Measurements from ENCODE around the gene CEACAM18.
"Not testable (repeated sequence)": the region's sequence is repeated elsewhere in the genome, so short reads cannot be mapped to it uniquely, and the experiment has no call there.

The CEACAM18 gene

DNA sequence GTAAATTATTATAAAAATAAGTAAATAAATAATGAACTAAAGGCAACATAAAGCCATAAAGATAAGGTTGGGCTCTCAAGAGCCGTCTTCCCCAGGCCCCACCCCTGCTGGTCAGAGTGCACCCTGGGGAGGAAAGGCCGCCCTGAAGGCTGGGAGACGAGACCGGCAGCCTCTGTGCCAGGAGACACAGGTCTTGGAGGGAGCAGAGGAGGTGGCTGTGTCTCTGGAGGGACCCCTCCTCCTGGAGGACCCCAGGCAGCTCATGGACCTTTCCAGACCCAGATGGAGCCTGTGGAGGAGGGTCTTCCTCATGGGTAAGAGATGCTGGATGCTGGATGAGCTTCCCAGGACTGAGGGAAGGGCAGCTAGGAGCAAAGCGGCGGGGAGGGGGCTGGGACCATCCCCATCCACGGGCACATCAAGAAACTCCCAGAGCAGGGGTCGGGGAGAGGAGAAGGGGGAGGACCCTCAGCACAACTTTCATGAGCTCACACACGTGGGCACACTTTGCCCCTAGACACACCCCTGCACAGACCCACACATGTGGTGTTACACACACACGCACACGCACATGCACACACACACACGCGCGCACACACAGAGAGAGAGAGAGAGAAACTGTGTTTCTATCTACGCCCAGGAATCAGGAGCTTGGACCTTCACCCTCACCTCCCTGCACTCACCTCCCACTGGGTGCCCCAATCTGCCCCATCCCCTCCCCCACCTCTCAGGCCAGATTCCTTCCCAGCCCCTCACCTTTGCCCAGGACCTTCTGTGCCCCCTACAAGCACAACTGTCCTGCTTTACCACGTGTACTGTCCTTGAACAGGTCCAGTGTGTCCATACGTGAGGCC, at the start of gene CEACAM18:
CEACAM18 (plus strand) TSS at position 159 of the 854 bp plus-strand sequence.
- DNase-seq (ENCODE audit: low read depth) = no peak

DNA sequence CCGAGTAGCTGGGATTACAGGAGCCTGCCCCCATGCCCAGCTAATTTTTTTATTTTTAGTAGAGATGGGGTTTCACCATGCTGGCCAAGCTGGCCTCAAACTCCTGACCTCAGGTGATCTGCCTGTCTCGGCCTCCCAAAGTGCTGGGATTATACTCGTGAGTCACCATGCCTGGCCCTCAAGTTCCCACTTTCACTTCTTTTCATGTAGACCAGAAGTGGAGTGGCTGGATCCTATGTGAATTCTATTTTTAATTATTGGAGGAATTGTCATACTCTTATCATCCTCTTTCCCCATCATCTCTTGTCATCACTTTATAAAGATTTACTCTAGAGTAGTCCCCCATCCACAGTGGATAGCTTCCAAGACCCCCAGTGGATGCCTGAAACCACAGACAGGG, 48.1 kb upstream of the CEACAM18 start:
- no peak for DNase-seq (ENCODE audit: low read depth)

DNA sequence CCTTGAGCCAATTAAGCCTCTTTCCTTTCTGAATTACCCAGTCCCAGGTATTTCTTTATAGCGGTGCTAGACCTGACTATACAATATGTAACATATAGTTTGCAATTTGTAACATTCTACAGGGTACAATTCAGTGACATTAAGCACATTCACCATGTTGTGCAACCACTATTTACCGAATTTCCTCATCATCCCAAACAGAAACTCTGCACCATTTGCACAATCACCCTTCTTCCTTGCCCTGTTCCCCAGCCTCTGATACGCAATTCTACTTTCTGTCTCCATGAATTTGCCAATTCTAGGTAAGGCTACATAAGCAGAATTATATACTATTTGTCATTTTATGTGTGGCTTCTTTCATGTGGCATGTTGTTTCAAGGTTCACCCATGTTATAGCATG, 47.2 kb upstream of the CEACAM18 start:
- no peak for DNase-seq (ENCODE audit: low read depth)

DNA sequence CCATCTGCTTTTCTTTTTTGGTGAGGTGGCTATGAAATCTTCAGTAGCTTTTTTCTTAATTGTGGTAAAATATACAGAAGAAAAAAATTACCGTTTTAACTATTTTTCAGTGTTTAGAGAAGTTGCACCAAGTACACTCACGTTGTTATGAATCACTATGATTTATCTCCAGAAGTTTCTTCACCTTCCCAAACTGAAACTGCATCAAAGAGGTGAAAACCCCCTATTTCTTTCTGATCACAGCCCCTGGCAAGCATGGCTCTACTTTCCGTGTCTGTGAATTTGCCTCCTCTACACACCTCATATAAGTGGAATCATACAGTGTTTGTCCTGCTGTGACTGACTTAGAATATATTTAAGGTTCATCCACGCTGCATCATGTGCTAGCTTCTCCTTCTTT, 45.3 kb upstream of the CEACAM18 start:
- no peak for DNase-seq (ENCODE audit: low read depth)

DNA sequence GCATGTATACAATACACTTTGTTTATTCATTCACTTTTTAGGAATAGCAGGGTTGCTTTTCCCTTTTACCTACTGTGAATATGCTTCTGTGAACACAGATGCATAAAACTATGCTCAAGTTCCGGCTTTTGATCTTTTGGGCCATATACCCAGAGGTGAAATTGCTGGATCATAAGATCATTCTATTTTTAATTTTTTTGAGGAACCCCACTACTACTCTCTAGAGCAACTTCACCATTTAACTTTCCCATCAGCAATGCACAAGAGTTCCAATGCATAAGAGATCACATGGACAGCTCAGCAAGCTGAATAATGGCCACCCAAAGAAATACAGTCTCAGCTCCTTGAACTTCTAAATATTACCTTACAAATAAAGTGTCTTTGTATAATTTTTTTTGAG, 43.9 kb upstream of the CEACAM18 start:
- no peak for DNase-seq (ENCODE audit: low read depth)

DNA sequence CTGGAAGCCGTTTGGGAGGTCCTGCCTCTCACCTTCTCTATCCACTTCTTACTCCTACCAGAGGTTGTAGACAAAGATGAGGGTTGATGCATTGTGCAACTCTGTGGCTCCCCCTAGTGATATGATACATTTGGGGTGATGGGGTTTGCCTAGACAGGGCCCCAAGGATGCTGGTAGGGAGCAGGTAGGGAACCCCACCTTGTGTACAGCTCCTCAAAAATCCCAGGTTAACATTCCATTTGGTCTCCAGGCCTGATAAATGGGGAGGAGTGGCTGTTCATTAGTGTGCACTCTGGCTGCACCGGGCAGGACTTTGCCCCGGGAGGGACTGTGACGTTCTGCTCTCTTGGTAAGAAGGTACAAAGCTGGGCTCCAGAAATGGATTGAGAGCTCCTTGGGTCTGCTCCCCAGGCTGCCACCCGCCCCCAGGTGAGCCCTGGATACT, 39.3 kb upstream of the CEACAM18 start:
- no peak for DNase-seq (ENCODE audit: low read depth)

DNA sequence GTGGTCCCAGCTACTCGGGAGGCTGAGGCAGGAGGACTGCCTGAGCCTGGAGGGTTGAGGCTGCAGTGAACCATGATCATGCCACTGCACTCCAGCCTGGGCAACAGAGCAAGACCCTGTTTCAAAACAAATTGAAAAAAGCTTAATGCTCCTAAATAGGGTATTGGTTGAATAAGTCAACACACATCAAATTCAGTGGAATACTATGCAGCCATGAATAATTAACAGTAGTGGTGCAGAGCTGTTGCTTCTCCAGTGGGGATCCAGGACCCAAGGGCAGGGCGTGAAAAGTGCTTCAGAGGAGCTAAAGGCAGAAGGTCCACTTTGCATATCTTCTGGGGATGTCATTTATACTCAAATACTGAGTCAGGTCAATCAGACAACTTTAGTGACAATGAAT, 38.3 kb upstream of the CEACAM18 start:
- DNase-seq (ENCODE audit: low read depth) = no peak

DNA sequence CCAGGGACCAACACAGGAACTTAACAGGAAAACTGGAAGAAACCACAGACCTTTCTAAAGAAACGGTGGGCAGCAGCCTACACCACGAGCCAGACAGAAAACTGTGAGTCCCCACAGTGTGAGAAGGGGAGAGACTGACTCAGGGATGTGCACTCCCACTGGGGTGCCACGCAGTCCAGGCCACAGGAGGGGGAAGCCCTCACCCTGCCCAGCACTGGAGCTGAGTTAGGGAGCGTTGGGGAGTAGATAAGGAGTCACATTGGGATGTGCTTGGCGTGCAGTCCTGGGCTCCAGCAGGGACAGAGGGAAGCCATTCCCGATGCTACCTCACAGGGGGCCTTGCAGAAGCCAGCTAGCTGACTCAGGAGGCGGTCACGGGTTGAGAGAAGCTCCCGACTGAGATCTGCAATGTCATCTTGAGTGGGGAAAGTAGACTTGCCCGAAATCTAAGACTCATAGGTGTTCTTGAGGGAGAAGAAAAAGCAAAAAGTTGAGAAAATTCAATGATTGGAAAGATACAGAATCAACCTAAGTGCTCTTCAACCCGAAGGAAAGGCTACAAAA, 37.4 kb upstream of the CEACAM18 start:
- no peak for DNase-seq (ENCODE audit: low read depth)

DNA sequence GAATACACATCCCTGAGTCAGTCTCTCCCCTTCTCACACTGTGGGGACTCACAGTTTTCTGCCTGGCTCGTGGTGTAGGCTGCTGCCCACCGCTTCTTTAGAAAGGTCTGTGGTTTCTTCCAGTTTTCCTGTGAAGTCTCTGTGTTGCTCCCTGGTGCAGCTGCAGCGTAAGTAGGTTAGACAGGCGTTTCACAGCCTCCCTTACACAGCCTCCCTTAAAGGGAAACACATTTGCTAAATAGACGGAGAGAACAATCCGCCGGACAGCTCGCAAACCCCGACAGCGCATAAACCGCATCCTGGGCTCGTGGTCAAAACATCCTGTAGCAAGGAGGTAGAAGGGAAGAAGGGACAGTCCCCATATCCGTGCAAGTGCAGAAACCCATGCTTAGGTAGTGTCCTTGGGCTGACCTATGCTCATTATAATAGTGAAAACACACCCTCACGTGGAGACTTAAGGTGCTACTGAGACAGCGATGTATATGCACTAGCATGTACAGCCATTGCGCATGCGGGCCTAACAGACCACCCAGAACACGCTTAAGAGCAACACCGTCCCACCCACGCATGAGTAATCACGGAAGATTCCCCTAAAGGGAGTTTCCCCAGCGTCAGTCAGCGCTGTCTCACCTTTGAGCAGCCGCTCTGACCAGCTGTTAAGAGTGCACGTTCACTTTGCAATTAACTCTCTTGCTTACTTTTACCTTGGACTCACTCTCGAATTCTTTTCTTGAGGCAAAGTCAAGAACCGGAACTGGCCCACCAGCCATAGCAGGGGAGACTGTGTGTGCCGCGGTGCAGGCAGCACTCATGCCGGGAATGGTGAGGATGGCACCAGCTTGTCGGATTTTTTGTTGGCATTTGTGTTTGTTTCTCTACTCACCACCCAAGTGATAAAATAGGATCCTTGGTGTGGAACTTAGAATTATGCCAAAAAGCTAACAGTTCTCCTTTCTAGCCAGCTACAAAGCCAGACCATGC, 36.6 kb upstream of the CEACAM18 start:
- peak; percentile 69 for DNase-seq (ENCODE audit: low read depth)

DNA sequence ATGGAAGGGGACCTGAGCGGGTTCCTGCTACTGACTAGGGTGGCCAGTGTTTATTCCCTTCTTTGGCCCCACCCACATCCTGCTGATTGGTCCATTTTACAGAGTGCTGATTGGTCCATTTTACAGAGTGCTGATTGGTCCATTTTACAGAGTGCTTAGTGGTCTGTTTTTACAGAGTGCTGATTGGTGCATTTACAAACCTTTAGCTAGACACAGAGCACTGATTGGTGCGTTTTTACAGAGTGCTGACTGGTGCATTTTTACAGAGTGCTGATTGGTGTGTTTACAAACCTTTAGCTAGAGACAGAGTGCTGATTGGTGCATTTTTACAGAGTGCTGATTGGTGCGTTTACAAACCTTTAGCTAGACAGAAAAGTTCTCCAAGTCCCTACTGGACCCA, 30.8 kb upstream of the CEACAM18 start:
- not testable (repeated sequence) for DNase-seq (ENCODE audit: low read depth)

DNA sequence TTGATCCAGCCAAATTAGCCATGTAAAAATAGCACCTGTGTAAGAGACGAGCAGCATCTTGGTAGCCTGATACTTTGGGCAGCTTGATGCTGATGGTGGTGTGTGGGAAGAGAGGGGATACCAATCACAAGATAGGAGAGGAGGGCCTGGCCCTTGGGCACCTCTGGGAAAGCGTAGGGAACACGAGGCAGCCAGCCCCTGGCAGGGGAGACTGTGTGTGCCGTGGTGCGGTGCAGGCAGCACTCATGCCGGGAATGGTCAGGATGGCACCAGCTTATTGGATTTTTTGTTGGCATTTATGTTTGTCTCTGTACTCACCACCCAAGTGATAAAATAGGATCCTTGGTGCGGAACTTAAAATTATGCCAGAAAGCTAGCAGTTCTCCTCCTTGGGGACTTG, 30.3 kb upstream of the CEACAM18 start:
- no peak for DNase-seq (ENCODE audit: low read depth)

DNA sequence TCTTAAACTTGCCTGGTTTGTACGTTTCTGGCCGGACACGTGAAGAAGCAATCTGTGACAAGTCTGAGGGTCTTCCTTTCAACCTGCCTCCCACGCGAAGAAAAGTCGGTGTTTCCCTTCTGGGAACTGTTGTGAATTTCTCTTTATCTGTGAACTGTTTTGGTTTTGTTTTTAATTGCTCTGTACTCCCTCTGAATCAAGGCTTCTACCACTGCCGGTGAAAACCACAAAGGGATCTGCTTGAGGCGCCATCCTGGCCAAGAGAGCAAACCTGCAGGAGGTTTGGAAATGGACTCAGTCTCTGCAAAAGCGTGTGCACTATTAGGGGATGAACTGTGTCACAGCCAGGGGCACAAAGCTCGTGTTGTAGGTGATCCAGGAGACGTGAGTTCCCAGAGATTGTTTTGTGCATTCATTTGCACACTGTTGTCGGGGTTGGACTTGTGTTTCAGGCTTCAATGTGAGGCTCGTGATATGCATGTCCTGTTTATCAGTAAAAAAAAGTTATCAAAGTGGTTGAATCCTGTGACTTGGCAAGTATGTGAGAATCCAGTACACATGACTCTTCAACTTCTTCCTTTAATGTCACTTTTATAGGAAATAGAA, 29.8 kb upstream of the CEACAM18 start:
- no peak for DNase-seq (ENCODE audit: low read depth)

DNA sequence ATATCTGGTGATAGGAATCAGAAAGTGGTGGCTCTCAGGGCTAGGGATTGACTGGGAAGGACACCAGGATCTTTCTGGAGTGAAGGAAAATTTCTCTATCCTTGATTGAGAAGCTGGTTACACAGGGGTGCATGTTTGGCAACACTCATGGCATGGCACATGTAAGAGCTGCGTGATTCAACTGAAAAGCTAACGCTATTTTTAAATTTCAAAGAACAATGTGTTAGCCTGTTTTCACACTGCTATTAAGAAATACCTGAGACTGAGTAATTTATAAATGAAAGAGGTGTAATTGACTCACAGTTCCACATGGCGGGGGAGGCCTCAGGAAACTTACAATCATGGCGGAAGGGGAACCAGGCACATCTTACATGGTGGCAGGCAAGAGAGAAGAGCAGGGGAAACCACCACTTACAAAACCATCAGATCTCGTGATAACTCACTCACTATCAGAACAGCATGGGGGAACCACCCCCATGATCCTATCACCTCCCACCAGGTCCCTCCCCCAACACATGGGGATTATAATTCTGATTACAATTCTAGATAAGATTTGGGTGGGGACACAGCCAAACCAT, 27.5 kb upstream of the CEACAM18 start:
- no peak for DNase-seq (ENCODE audit: low read depth)

DNA sequence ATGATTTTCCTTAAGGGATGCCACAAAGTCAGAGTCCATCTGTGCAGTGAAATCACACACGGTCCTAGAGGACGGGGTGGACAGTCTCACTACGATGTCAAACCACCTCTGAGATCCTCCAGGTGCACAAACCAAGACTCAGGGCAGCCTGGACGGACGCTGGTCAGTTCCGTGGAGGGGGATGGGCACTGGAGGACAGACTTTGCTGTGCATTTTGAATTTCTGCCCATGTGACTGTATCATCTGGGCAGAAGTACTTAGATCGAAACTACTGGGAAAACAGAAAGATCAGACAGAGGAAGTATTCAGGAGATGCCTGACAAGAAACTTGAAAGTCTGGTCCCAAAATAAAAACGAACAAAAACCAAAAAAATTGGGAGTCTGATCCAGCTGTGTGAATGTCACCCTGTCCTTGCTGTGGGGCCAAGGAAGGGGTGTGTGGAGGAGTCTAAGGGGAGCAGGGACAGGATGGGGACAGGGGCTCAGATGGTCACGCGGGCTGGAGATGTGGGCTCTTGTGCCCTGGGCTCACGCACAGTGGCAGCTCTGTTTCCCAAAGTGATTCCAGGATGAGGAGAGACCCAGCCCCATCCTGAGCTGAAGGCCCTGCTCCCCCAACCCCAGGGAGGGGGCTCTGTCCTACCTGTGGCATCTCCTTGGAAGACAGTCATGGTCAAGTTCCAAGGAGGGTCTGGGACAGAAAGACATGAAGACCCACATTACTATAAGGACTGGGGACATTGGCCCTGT, 21.6 kb upstream of the CEACAM18 start:
- no peak for DNase-seq (ENCODE audit: low read depth)

DNA sequence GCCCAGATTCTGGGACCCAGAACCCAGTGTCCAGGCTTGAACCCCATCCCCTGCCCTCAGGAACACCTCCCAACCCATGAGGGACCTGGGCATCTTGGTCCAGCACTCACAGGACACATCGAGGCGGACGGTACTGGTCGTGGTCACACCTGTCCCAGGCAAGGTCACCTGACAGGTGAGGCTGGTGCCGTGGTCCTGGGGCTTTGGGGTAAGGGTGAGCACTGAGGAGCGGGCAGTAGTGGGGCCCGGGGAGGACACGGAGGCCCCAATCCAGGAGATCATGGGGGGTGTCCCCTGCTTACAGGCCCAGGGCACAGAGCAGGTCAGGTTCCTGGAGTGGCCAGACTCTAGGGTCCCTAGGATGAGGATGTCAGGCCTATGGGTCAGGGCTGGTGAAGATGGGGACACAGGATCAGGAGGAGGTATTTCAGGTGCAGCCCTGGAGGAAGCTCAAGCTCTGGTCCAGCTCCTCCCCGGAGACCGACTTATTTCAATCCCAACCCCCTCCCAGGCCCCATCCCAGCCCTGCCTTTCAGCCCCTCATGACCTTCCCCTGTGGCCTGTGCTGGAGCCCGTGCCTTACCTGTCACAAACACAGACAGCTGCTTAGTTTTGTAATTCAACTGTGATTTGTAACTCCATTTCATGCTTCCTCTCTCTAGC, 20.9 kb upstream of the CEACAM18 start:
- no peak for DNase-seq (ENCODE audit: low read depth)

DNA sequence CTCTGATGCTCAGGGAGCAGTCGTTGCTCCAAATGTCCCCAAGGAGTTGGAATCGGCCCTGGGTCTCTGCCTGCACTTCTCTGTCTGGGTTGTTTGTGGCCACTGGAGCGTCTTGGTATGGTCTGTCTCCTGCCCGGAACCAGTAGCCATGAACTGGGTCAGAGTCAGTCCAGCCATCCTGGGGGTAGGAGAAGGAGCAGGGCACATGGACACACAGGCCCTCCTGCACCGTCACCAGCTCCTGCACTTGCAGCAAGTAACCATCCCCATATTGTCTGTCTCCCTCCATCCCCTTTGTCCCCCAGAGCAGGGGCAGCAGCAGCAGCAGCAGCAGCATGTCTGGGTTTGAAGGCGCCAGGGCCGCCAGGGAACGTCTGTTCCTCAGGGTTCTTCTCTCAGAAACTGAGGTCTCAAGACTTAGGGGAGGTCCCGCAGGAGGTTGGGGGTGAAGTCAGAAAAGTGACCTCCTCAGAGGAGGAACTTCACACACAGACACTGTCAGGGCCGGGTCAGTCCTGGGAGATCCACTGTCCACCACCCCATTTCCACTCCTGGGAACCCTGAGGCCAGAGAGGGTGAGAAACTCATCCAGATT, 20.2 kb upstream of the CEACAM18 start, which contains the start of gene SIGLEC8:
SIGLEC8 (minus strand) TSS at position 404 of the 595 bp plus-strand sequence; CDS start at position 337, 67 bp downstream.
- DNase-seq (ENCODE audit: low read depth) = no peak

DNA sequence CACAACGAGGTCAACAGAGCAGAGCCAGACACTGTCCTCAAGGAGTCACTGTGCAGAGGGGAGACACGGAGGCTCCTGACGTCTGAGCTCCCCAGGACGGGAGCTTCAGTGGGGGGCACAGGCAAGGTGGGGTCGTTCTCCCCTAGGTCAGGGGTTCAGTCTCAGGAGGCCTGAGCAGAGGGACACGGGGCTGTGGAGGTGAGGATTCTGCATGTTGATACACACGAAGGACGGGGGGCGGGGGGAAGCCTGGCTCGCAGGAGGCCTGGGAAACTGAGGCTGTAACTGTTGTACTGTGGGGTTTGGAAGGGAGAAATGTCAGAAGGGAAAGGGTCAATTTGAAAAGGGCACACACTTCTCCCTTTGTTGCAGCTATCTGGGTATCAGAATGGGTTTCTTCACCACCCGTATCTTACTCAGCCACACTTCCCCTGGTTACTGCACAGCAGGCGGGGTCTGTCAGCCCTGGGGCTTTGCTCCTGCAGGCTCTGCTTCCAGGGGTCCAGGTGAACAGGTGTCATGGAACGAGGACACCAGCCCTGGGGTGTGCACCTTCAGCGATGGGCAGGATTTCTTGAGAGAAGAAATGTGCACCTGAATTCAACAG, 19.3 kb upstream of the CEACAM18 start:
- DNase-seq (ENCODE audit: low read depth) = no peak

DNA sequence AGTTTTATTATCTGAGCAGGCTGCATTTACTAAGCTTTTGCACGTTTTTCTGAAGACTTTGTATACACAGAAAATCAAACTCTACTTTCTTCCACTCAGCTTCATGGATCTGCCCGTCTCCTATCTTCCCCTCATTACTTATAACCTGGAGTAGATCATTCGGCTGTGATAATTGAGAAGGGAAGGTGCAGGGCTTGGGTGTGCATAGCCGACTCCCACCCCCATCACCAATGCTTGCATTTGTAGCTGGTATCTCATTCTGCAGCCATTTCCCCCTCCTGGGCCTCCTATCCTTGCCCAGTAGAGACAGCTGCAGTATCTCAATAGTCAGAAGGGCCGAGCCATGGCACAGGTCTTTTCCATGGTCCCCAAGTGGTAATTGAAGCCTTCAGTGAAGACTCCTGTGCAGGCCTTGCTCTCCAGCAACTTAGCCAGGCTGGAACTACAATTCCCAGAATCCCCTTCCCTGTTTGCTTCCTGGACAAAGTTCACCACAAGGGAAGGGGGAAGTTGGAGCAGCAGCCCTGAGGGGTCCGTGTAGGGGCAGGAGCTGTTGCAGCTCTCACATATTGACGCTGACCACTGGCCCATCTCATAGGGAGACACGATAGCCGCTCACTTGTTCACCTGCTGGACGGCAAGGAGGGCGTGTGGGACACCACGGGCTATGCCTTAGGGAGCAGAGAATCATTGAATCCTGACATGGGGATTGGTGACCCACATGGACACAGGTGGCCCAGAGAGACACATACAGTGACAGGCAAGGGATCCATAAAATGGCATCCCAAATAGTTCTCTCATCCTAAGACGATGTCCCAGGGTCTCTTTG, 18.0 kb upstream of the CEACAM18 start:
- DNase-seq (ENCODE audit: low read depth) = no peak

All from stimulated activated CD8-positive, alpha-beta memory T cell treated with anti-CD3 and anti-CD28 coated beads, Interleukin-15, amount 100 ng/mL, for 1 hour (primary cell).